Spleen (tissue), 11 donors: ENCODE results near the gene RBBP8NL. TPM values are rescaled to one million over a fixed set of nuclear protein-coding genes. Genes with fewer than 3 reads are reported as not detected.

Source experiments
- DNase-seq: peaks from one replicate; pipeline ENCODE4 v3.0.0-alpha.2; 2020
- H3K27ac ChIP-seq, 8 donors: fragments of 200-600 bp; sonication (generic) in 7 of 8; 1 replicate in 4 of 8; 2 replicates in 4 of 8; pipeline versions ENCODE4 v1.5.0 to v1.8.0; 2016 to 2021; ENCODE audit warnings: inconsistent platforms in 4 of 8, mild to moderate bottlenecking in 4 of 8, moderate library complexity in 1 of 8
- H3K27me3 ChIP-seq, 7 donors: fragments of 200-600 bp; sonication (generic) in 6 of 7; replicated peaks in 1 of 7; 1 replicate in 4 of 7; 2 replicates in 3 of 7; pipeline versions ENCODE4 v1.5.0 to v1.8.0; 2016 to 2021; ENCODE audit warnings: inconsistent platforms in 3 of 7, mild to moderate bottlenecking in 1 of 7
- H3K36me3 ChIP-seq, 6 donors: fragments of 200-600 bp; sonication (generic) in 5 of 6; 1 replicate in 4 of 6; 2 replicates in 2 of 6; pipeline versions ENCODE4 v1.5.0 to v1.8.0; 2016 to 2021; ENCODE audit warnings: inconsistent platforms in 2 of 6
- H3K4me1 ChIP-seq, 6 donors: fragments of 200-600 bp; sonication (generic) in 5 of 6; 1 replicate in 3 of 6; 2 replicates in 3 of 6; pipeline versions ENCODE4 v1.5.0 to v1.8.0; 2016 to 2021; ENCODE audit warnings: inconsistent platforms in 3 of 6
- H3K4me3 ChIP-seq, 8 donors: fragments of 200-600 bp; sonication (generic) in 7 of 8; 1 replicate in 4 of 8; 2 replicates in 4 of 8; pipeline versions ENCODE4 v1.5.0 to v1.8.0; 2016 to 2021; ENCODE audit warnings: inconsistent platforms in 4 of 8, mild to moderate bottlenecking in 4 of 8, moderate library complexity in 2 of 8
- H3K9me3 ChIP-seq, 8 donors: fragments of 200-600 bp; sonication (generic) in 7 of 8; 1 replicate in 4 of 8; 2 replicates in 4 of 8; pipeline versions ENCODE4 v1.5.0 to v1.8.0; 2016 to 2021; ENCODE audit warnings: inconsistent platforms in 4 of 8
- CTCF ChIP-seq, 11 experiments: fragments of 200-600 bp in 7 of 11; fragments of 450-650 bp in 4 of 11; sonication (generic) in 4 of 11; IDR thresholded peaks in 8 of 11; conservative IDR thresholded peaks in 3 of 11; 1 replicate in 7 of 11; 2 replicates in 4 of 11; pipeline versions ENCODE4 v1.4.0 to v1.8.0; 2016 to 2021; ENCODE audit warnings: antibody characterized with exemption in 11 of 11, inconsistent platforms in 4 of 11, mild to moderate bottlenecking in 1 of 11
- POLR2A ChIP-seq, 3 donors: fragments of 450-650 bp; IDR thresholded peaks; one replicate each; pipeline ENCODE4 v1.5.1; 2017; ENCODE audit warnings: antibody characterized with exemption in 3 of 3, mild to moderate bottlenecking in 1 of 3
- POLR2AphosphoS5 ChIP-seq, 3 donors: sonication (generic); formaldehyde crosslinking; IDR thresholded peaks; one replicate each; pipeline ENCODE4 v1.5.1; 2017; ENCODE audit warnings: antibody characterized with exemption in 3 of 3
- WGBS, 5 donors: extraction: QIAGEN DNeasy Blood & Tissue Kit in 3 of 5; methylation state at CpG; one replicate each; pipeline versions ENCODE4 v1.1.5 to v1.1.7; 2013 to 2018; 5-methylcytosine and 5-hydroxymethylcytosine counted together
- intact Hi-C: fragments of 100-400 bp; cut with DNase I; formaldehyde crosslinking; loops from one replicate; pipeline ENCODE4 v1.15.0; 2023; ENCODE audit warnings: low total_unique reads
- polyA plus RNA-seq, 3 donors: library from polyadenylated mRNA; stranded (reverse); fragments of 200-250 nt; gene quantifications; one replicate each; pipeline ENCODE4 v1.2.1, GENCODE V29; 2013
- total RNA-seq, 7 donors: library from RNA; depleted of rRNA in 3 of 7; stranded (reverse); fragments of >200 nt in 3 of 7; fragmentation: NEBNext Ultra II Directional in 4 of 7; extraction: Animal tissue kit (Norgen Biotek cat#: 25700) in 4 of 7; gene quantifications; one replicate each; pipeline versions ENCODE4 v1.1.0 to v1.2.1, GENCODE V29; 2016 to 2021
- donor health status: healthy with polysubstance abuse.
- donor health status: DM: no; HTN: no; CAD: no; lungs with moderate emphysema.
- donor health status: DM: no; HTN: no; CAD: no.
- donor health status: Bipolar disorder and iron deficiency.
- donor health status: healthy.
- donor health status: DM: no; HTN: no; CAD: no.
- donor health status: DM: yes; HTN: yes; CAD: no.

RBBP8NL gene
- total and polyA plus RNA-seq, 10 donors, result 0.03 TPM; not detected in 9

DNA sequence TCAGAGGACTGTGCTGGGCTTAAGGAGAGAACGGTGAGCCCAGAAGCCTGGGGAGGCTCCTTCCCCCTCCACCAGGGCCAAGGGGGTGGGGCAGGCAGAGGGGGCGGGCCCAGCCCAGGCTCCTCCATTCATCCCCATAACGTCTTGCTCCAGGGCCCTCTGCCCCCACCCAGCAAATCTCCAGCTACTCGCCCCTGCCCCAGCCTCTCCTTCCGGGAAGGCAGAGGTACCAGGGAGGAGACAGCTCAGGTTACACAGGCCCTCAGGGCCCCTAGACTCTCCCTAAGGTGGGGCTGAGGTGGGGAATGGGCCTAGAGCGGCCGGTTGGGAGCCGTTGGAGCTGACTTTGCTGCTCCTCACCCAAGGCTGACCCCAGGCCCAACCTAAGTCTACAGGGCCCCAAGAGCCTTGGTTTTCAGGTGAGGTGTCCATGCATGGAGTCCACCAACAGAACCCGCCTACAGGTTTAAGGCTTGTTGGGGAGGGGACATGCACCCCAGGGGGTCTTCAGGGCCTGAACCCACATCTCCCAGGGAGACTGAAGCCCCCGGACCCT, 61.4 kb downstream of the RBBP8NL start:
- Histone ChIP-seq H3K27me3 (peaks cover 0 to 60% (median 32%) of the 10 kb centered on the region in 7 donors), H3K27ac (peak overlapping the region; percentile 49 to 86 (median 73)), H3K4me3 (peak overlapping the region; percentile 58 to 90 (median 64)), H3K36me3 (peaks cover 0 to 16% (median 0%) of the 10 kb centered on the region in 6 donors), H3K9me3 (no peaks in the 10 kb centered on the region), H3K4me1 (peaks cover 13 to 93% (median 68%) of the 10 kb centered on the region in 6 donors)
- no peak for TF ChIP-seq POLR2A (IDR thresholded peaks at IDR 0.05)
- no peak for TF ChIP-seq POLR2AphosphoS5 (IDR thresholded peaks at IDR 0.05)
- TF ChIP-seq CTCF (IDR thresholded peaks at IDR 0.05 in 8 of 11, conservative IDR thresholded peaks at IDR 0.05 in 3 of 11), result no peak
- WGBS, 5 donors, result 29 to 52% (median 42%) methylated on average over 8 to 10 of the region's 10 CpGs
- intact Hi-C loops, result no loop called here
- DNase-seq, result no peak

- DNase-seq, result no peak
- H3K4me3 ChIP-seq, result peak overlapping the region in 6 of 8 donors; percentile 58 to 90 (median 66)
- H3K4me1 ChIP-seq, result peaks cover 13 to 93% (median 69%) of the 10 kb centered on the region in 6 donors
- H3K27me3 ChIP-seq, result peaks cover 0 to 53% (median 32%) of the 10 kb centered on the region in 7 donors
- no peaks in the 10 kb centered on the region for H3K9me3 ChIP-seq
- TF ChIP-seq POLR2AphosphoS5 (IDR thresholded peaks at IDR 0.05), result peak in 1 of 3 donors; percentile 48
- no peak for TF ChIP-seq POLR2A (IDR thresholded peaks at IDR 0.05)
- H3K36me3 ChIP-seq, result peaks cover 0 to 19% (median 0%) of the 10 kb centered on the region in 6 donors
- peak overlapping the region in 7 of 8 donors; percentile 36 to 86 (median 74) for H3K27ac ChIP-seq
- intact Hi-C loops, result no loop called here
- WGBS, 5 donors, result 67 to 83% (median 77%) methylated on average over 23 to 27 of the region's 27 CpGs
Observed at GRCh38 chr20:62364911-62365736, 62.2 kb downstream of the RBBP8NL start.

DNA sequence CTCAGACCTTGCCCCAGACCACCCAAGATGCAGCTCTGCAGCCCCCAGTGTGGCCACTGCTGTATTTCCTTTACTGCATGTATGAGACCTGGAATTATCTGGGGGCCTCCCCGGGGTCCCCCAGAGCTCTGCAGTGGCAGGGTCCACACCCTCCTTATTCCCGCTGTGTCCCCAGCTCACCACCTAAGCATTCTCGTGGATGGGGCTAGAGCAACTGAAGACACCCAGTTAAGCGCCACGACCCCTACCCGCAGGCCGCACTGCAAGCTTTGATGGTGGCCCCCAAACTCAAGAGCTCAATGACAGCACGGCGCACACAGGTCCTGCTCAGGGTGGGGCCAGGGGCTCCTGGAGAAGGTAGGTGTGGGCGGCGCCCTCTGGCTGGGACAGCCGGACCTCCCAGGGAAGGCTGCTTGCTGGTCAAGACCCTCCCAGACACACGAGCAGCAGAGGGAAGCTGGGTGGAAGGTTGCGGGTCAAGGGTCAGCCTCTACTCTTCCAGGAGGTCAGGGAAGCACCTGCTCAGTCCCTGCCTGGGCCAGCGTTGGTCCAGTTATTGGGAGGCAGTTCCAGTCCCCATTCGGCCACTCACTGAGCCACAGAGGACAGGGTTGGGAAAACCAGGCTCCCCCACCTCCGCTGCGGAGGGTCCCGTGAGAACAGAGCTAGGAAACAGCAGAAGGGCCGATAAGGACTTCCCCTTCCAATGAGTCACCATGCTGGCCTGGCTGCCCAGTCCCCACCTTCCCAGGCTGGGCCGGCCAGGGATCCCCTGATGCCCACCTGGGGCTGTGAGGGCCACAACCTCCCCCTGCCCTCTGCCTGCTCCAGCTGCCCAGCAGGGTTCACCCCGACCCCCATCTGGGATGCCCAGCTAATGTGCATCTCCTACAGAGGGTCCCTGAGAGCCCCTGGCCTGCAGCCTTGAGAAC, 63.2 kb downstream of the RBBP8NL start:
- H3K36me3 ChIP-seq, result peaks cover 0 to 19% (median 0%) of the 10 kb centered on the region in 6 donors
- peaks cover 0 to 43% (median 31%) of the 10 kb centered on the region in 7 donors for H3K27me3 ChIP-seq
- peak overlapping the region in 5 of 8 donors; percentile 13 to 90 (median 70) for H3K4me3 ChIP-seq
- intact Hi-C loops, result no loop called here
- no peak for DNase-seq
- peak overlapping the region in 7 of 8 donors; percentile 36 to 86 (median 74) for H3K27ac ChIP-seq
- peaks cover 13 to 92% (median 69%) of the 10 kb centered on the region in 6 donors for H3K4me1 ChIP-seq
- no peaks in the 10 kb centered on the region for H3K9me3 ChIP-seq
- no peak for TF ChIP-seq CTCF (IDR thresholded peaks at IDR 0.05 in 8 of 11, conservative IDR thresholded peaks at IDR 0.05 in 3 of 11)
- TF ChIP-seq POLR2AphosphoS5 (IDR thresholded peaks at IDR 0.05), result peak in 2 of 3 donors; percentile 33 to 55
- TF ChIP-seq POLR2A (IDR thresholded peaks at IDR 0.05), result no peak
- 73 to 84% (median 78%) methylated on average over 13 to 22 of the region's 22 CpGs for whole genome bisulfite sequencing, 5 donors
